Tibial artery (tissue), 4 donors: ENCODE measurements around the gene LYPD6B.

Experiments
- DNase-seq, 2 donors: peaks; one replicate each; pipeline ENCODE4 v3.0.0-alpha.2; 2019
- H3K27ac ChIP-seq, 2 donors: fragments of 200-600 bp; sonication (generic) in 1 of 2; 1 replicate in 1 of 2; 2 replicates in 1 of 2; pipeline ENCODE4 v1.5.1; 2018 to 2019; ENCODE audit warnings: mild to moderate bottlenecking in 1 of 2
- H3K27me3 ChIP-seq, 2 donors: fragments of 200-600 bp; sonication (generic) in 1 of 2; one replicate each; pipeline versions ENCODE4 v1.5.1 to v1.6.0; 2016 to 2019
- H3K36me3 ChIP-seq, 3 donors: fragments of 200-600 bp; sonication (generic) in 2 of 3; one replicate each; pipeline ENCODE4 v1.5.1; 2016 to 2019; ENCODE audit warnings: mild to moderate bottlenecking in 2 of 3
- H3K4me1 ChIP-seq, 4 donors: fragments of 200-600 bp; sonication (generic) in 2 of 4; 1 replicate in 3 of 4; 2 replicates in 1 of 4; pipeline ENCODE4 v1.5.1; 2016 to 2019
- H3K4me3 ChIP-seq, 2 donors: fragments of 200-600 bp; sonication (generic) in 1 of 2; 1 replicate in 1 of 2; 2 replicates in 1 of 2; pipeline ENCODE4 v1.5.1; 2018 to 2019; ENCODE audit warnings: mild to moderate bottlenecking in 2 of 2
- H3K9me3 ChIP-seq, 3 donors: fragments of 200-600 bp; sonication (generic) in 1 of 3; one replicate each; pipeline ENCODE4 v1.5.1; 2016 to 2019
- CTCF ChIP-seq, 2 experiments: fragments of 200-600 bp in 1 of 2; fragments of 450-650 bp in 1 of 2; IDR thresholded peaks; one replicate each; pipeline ENCODE4 v1.5.1; 2017 to 2019; ENCODE audit warnings: antibody characterized with exemption in 2 of 2, mild to moderate bottlenecking in 1 of 2, moderate library complexity in 1 of 2
- intact Hi-C: fragments of 100-400 bp; cut with DNase I; formaldehyde crosslinking; loops from one replicate; pipeline ENCODE4 v1.15.0; 2023; ENCODE audit warnings: low total_unique reads

LYPD6B gene

GRCh38 chr2:149180226-149180875 lies 141.9 kb downstream of the LYPD6B start:
- no peaks in the 10 kb centered on the region for H3K36me3 ChIP-seq
- intact Hi-C loops, result no loop called here

GRCh38 chr2:149183187-149183586 lies 144.7 kb downstream of the LYPD6B start:
- no peak for TF ChIP-seq CTCF (IDR thresholded peaks at IDR 0.05)
- no peaks in the 10 kb centered on the region for H3K4me1 ChIP-seq
- no peak overlapping the region for H3K27ac ChIP-seq
- H3K4me3 ChIP-seq, result no peak overlapping the region
- intact Hi-C loops, result no loop called here
- no peak for DNase-seq
- no peaks in the 10 kb centered on the region for H3K27me3 ChIP-seq
- no peaks in the 10 kb centered on the region for H3K9me3 ChIP-seq
- H3K36me3 ChIP-seq, result no peaks in the 10 kb centered on the region

More at GRCh38 chr2:149180226-149180875, 141.9 kb downstream of the LYPD6B start:
- Histone ChIP-seq H3K27ac (no peak overlapping the region), H3K4me1 (no peaks in the 10 kb centered on the region), H3K9me3 (no peaks in the 10 kb centered on the region), H3K27me3 (no peaks in the 10 kb centered on the region), H3K4me3 (no peak overlapping the region)
- DNase-seq, result no peak
- no peak for TF ChIP-seq CTCF (IDR thresholded peaks at IDR 0.05)

- Histone ChIP-seq H3K4me1 (no peaks in the 10 kb centered on the region), H3K36me3 (no peaks in the 10 kb centered on the region), H3K27ac (no peak overlapping the region), H3K4me3 (no peak overlapping the region), H3K9me3 (no peaks in the 10 kb centered on the region), H3K27me3 (no peaks in the 10 kb centered on the region)
- DNase-seq, result no peak
- intact Hi-C loops, result no loop called here
- no peak for TF ChIP-seq CTCF (IDR thresholded peaks at IDR 0.05)
These were observed 146.5 kb downstream of the LYPD6B start for GRCh38 chr2:149184991-149185390.

- no peaks in the 10 kb centered on the region for H3K4me1 ChIP-seq
- H3K27ac ChIP-seq, result no peak overlapping the region
- no peaks in the 10 kb centered on the region for H3K36me3 ChIP-seq
- intact Hi-C loops, result no loop called here
- H3K9me3 ChIP-seq, result no peaks in the 10 kb centered on the region
- DNase-seq, result no peak
- H3K4me3 ChIP-seq, result no peak overlapping the region
- TF ChIP-seq CTCF (IDR thresholded peaks at IDR 0.05), result no peak
- H3K27me3 ChIP-seq, result no peaks in the 10 kb centered on the region
These were observed 147.5 kb downstream of the LYPD6B start for GRCh38 chr2:149185942-149186490.

- Histone ChIP-seq H3K4me1 (no peaks in the 10 kb centered on the region), H3K27me3 (no peaks in the 10 kb centered on the region), H3K9me3 (no peaks in the 10 kb centered on the region), H3K4me3 (no peak overlapping the region), H3K27ac (no peak overlapping the region), H3K36me3 (no peaks in the 10 kb centered on the region)
- TF ChIP-seq CTCF (IDR thresholded peaks at IDR 0.05), result no peak
- no peak for DNase-seq
- intact Hi-C loops, result no loop called here
These were observed 148.6 kb downstream of the LYPD6B start for GRCh38 chr2:149187057-149187456.
